Neural progenitor cell (in vitro differentiated cells): ENCODE data around the gene TACR2.

Experiments used
- CTCF ChIP-seq: fragments of 200-600 bp; sonication (generic); IDR thresholded peaks from 2 replicates; pipeline ENCODE4 v1.5.1; 2017; ENCODE audit warnings: antibody characterized with exemption, mild to moderate bottlenecking
- EZH2 ChIP-seq: fragments of 200-600 bp; sonication (generic); IDR thresholded peaks from 2 replicates; pipeline ENCODE4 v1.6.1; 2017; ENCODE audit warnings: antibody characterized with exemption, mild to moderate bottlenecking, moderate library complexity

DNA sequence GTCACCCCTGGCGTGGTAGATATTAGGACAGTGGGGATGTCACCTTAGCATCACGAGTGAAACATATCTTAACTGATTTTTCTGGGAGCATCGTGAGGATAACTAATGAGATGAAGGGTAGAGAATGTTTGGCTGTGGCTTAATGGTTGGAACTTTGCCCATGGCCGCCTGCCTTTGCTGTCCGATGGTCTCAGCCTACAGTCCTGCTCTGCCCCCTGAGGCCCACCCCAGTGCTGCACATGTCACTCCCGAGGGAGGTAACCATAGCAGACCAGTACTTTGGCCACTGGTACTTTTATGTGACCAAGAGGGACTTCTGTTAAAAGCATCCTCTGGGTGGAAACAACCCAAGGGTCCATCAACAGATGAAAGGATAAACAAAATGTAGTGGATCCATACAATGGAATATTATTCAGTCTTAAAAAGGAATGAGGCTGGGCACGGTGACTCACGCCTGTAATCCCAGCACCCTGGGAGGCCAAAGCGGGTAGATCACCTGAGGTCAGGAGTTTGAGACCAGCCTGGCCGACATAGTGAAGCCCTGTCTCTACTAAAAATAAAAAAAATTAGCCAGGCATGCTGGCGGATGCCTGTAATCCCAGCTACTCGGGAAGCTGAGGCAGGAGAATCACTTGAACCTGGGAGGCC, 58.4 kb downstream of the TACR2 start:
- TF ChIP-seq CTCF (no peak), EZH2 (no peak)
